Stimulated activated CD4-positive, alpha-beta T cell treated with anti-CD3 and anti-CD28 coated beads, Interleukin-12 subunit alpha, Interleukin-12 subunit beta, amount 100 ng/mL, for 4 hours (primary cell): ENCODE results near the gene CIAO3.

Experiments
- DNase-seq: peaks from one replicate; pipeline ENCODE4 v3.0.0-alpha.2; 2020

Gene CIAO3

GRCh38 chr16:734208-734980 is 6.4 kb downstream of the CIAO3 start:
- no peak for DNase-seq

GRCh38 chr16:733382-734207 is 7.2 kb downstream of the CIAO3 start:
- DNase-seq, result peak; percentile 49

- DNase-seq, result no peak
These were observed 7.9 kb downstream of the CIAO3 start for GRCh38 chr16:732936-733335.

GRCh38 chr16:732332-732731 is 8.5 kb downstream of the CIAO3 start:
- no peak for DNase-seq

- no peak for DNase-seq
These were observed 9.9 kb downstream of the CIAO3 start for GRCh38 chr16:730666-731509.

GRCh38 chr16:729768-730665 is 10.8 kb downstream of the CIAO3 start:
- no peak for DNase-seq

- DNase-seq, result no peak
These were observed 11.7 kb downstream of the CIAO3 start for GRCh38 chr16:728890-729744.

GRCh38 chr16:728131-728889 is 12.5 kb downstream of the CIAO3 start:
- DNase-seq, result peak; percentile 55

GRCh38 chr16:727291-727977 is 13.4 kb downstream of the CIAO3 start:
- DNase-seq, result no peak

GRCh38 chr16:726438-727290 is 14.1 kb downstream of the CIAO3 start, which contains the start of the genes CCDC78 and HAGHL:
Gene CCDC78 (minus strand): TSS chr16:726443. CDS start chr16:726367, 76 bp downstream.
Gene HAGHL (plus strand): TSS chr16:727106. CDS start chr16:727510, 404 bp downstream.
- DNase-seq, result peak; percentile 64

- DNase-seq, result no peak
These were observed 14.7 kb downstream of the CIAO3 start for GRCh38 chr16:726188-726437.

- no peak for DNase-seq
These were observed 15.2 kb downstream of the CIAO3 start for GRCh38 chr16:725463-726187.

GRCh38 chr16:725041-725376 is 15.8 kb downstream of the CIAO3 start:
- no peak for DNase-seq

GRCh38 chr16:724188-725040 is 16.4 kb downstream of the CIAO3 start:
- DNase-seq, result no peak

- no peak for DNase-seq
These were observed 17.1 kb downstream of the CIAO3 start for GRCh38 chr16:723695-724094.

GRCh38 chr16:722835-723633 is 17.8 kb downstream of the CIAO3 start:
- no peak for DNase-seq
